ENCODE results near the gene E2F3.

E2F3 gene

DNA sequence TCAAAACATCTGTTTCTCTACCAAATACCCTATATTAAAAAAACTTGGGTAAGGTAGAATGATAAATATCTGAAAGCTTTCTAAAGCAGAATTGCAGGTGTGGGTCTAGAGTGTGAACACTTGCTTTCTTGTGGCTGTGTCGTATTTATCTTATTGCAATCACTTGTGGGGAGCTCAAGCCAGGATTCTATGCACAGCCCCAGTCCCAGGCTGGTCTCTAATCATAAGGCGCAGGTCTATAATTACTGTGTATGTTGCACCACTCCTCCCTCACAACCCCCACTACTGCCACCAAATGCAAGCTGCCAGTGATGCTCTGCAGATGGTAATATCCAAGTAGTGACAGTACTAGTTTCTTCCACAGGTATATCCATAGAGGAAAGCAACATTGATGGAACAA, 2.2 kb upstream of the E2F3 start:
- DNase-seq (ENCODE audit: low spot score) = no peak
- TF ChIP-seq CTCF (IDR thresholded peaks at IDR 0.05; ENCODE audit: borderline replicate concordance, control extremely low read depth, extremely low read depth, insufficient read depth, missing control alignments) = no peak
- in situ Hi-C loops (cut with MboI; ENCODE audit: low sequenced_read_pairs, unreplicated experiment) = no loop called here

GRCh38 chr6:20400456-20401204, 1.0 kb upstream of the E2F3 start:
- no peak for TF ChIP-seq CTCF (IDR thresholded peaks at IDR 0.05; ENCODE audit: borderline replicate concordance, control extremely low read depth, extremely low read depth, insufficient read depth, missing control alignments)
- DNase-seq (ENCODE audit: low spot score) = no peak
- in situ Hi-C loops (cut with MboI; ENCODE audit: low sequenced_read_pairs, unreplicated experiment) = loop anchor here (10.0 kb wide), 1 partner anchor 124 kb away; no protein-coding TSS in a partner anchor

- in situ Hi-C loops (cut with MboI; ENCODE audit: low sequenced_read_pairs, unreplicated experiment) = loop anchor here (10.0 kb wide), 1 partner anchor 123 kb away; no protein-coding TSS in a partner anchor
- no peak for TF ChIP-seq CTCF (IDR thresholded peaks at IDR 0.05; ENCODE audit: borderline replicate concordance, control extremely low read depth, extremely low read depth, insufficient read depth, missing control alignments)
- DNase-seq (ENCODE audit: low spot score) = no peak
These were observed 338 bp downstream of the E2F3 start for GRCh38 chr6:20402092-20402341.

DNA sequence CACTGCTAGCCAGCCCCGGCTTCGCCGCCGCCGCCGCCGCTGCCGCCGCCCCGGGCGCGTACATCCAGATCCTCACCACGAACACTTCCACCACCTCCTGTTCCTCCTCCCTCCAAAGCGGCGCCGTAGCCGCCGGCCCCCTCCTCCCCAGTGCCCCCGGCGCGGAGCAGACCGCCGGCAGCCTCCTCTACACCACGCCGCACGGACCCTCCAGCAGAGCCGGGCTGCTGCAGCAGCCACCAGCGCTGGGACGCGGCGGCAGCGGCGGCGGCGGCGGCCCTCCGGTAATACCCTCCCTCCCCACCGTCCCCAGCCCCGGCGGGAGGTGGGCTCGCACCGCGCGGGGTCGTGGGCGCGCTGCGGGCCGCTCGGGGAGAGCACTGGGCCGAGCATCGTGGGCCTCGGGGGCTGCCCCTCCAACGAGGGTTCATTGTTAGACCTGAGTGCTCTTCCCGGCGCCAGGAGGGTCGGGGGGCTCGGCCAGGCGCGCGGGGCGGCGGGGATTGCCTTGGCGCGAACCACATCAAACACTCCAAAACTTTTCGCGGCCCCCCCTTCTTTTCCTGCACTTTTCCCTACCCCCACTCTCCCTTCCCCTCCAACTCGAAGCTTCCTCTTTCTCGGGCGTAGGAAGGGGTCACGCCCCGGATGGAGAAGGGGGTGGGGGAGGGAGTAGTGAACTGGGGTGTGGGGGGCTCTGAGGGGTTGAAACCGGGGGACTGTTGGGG, 827 bp downstream of the E2F3 start:
- in situ Hi-C loops (cut with MboI; ENCODE audit: low sequenced_read_pairs, unreplicated experiment) = loop anchor here (10.0 kb wide), 1 partner anchor 122 kb away; no protein-coding TSS in a partner anchor
- TF ChIP-seq CTCF (IDR thresholded peaks at IDR 0.05; ENCODE audit: borderline replicate concordance, control extremely low read depth, extremely low read depth, insufficient read depth, missing control alignments) = no peak
- DNase-seq (ENCODE audit: low spot score) = peak; percentile 26

GRCh38 chr6:20403070-20403765, 1.5 kb downstream of the E2F3 start:
- in situ Hi-C loops (cut with MboI; ENCODE audit: low sequenced_read_pairs, unreplicated experiment) = loop anchor here (10.0 kb wide), 1 partner anchor 122 kb away; no protein-coding TSS in a partner anchor
- TF ChIP-seq CTCF (IDR thresholded peaks at IDR 0.05; ENCODE audit: borderline replicate concordance, control extremely low read depth, extremely low read depth, insufficient read depth, missing control alignments) = no peak
- peak; percentile 87 for DNase-seq (ENCODE audit: low spot score)

GRCh38 chr6:20403766-20404640, 2.3 kb downstream of the E2F3 start:
- TF ChIP-seq CTCF (IDR thresholded peaks at IDR 0.05; ENCODE audit: borderline replicate concordance, control extremely low read depth, extremely low read depth, insufficient read depth, missing control alignments) = no peak
- DNase-seq (ENCODE audit: low spot score) = no peak
- in situ Hi-C loops (cut with MboI; ENCODE audit: low sequenced_read_pairs, unreplicated experiment) = loop anchor here (10.0 kb wide), 1 partner anchor 121 kb away; no protein-coding TSS in a partner anchor
